Astrocyte (in vitro differentiated cells and primary cell): ENCODE measurements around the gene MAP2K7.

Experiments
- EZH2 ChIP-seq: IDR thresholded peaks from 2 replicates; pipeline ENCODE4 v1.6.1; 2012; ENCODE audit warnings: mild to moderate bottlenecking, low read length, inconsistent platforms; ENCODE audit not compliant: insufficient read depth
- TF ChIP-seq, protein P1 (sequence below): IDR thresholded peaks from 2 replicates; pipeline ENCODE4 v1.5.1; 2011; ENCODE audit warnings: low read depth, mild to moderate bottlenecking, inconsistent platforms, low read length, moderate library complexity; ENCODE audit not compliant: insufficient read depth

GRCh38 chr19:7962644-7963268 is 59.1 kb downstream of the MAP2K7 start:
- TF ChIP-seq, protein P1, sequence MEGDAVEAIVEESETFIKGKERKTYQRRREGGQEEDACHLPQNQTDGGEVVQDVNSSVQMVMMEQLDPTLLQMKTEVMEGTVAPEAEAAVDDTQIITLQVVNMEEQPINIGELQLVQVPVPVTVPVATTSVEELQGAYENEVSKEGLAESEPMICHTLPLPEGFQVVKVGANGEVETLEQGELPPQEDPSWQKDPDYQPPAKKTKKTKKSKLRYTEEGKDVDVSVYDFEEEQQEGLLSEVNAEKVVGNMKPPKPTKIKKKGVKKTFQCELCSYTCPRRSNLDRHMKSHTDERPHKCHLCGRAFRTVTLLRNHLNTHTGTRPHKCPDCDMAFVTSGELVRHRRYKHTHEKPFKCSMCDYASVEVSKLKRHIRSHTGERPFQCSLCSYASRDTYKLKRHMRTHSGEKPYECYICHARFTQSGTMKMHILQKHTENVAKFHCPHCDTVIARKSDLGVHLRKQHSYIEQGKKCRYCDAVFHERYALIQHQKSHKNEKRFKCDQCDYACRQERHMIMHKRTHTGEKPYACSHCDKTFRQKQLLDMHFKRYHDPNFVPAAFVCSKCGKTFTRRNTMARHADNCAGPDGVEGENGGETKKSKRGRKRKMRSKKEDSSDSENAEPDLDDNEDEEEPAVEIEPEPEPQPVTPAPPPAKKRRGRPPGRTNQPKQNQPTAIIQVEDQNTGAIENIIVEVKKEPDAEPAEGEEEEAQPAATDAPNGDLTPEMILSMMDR = no peak
- no peak for TF ChIP-seq EZH2
